Ectodermal cell (in vitro differentiated cells): ENCODE measurements around the gene CPSF2.
"Not testable (repeated sequence)": the region's sequence is repeated elsewhere in the genome, so short reads cannot be mapped to it uniquely, and the experiment has no call there.

ENCODE experiments used
- H3K27ac ChIP-seq: 2 replicates; pipeline ENCODE4 v1.7.0; 2013; ENCODE audit warnings: mild to moderate bottlenecking, low read depth, low read length; ENCODE audit not compliant: insufficient read depth, poor library complexity, severe bottlenecking
- H3K27me3 ChIP-seq: 2 replicates; pipeline ENCODE4 v1.7.0; 2013; ENCODE audit warnings: mild to moderate bottlenecking, low read length; ENCODE audit not compliant: insufficient read depth, control insufficient read depth, poor library complexity, severe bottlenecking
- H3K36me3 ChIP-seq: one replicate; pipeline ENCODE4 v1.7.0; 2013; ENCODE audit warnings: low read length; ENCODE audit not compliant: control insufficient read depth, insufficient read depth
- H3K4me1 ChIP-seq: one replicate; pipeline ENCODE4 v1.7.0; 2013; ENCODE audit warnings: low read length; ENCODE audit not compliant: control insufficient read depth, insufficient read depth
- H3K4me3 ChIP-seq: 2 replicates; pipeline ENCODE4 v1.7.0; 2013; ENCODE audit warnings: low read depth, low read length, control low read depth; ENCODE audit not compliant: insufficient read depth
- H3K9me3 ChIP-seq: 2 replicates; pipeline ENCODE4 v1.7.0; 2013; ENCODE audit warnings: mild to moderate bottlenecking, low read length, moderate library complexity; ENCODE audit not compliant: control insufficient read depth
- WGBS, 2 experiments: methylation state at CpG; one replicate each; pipeline ENCODE4 v1.1.7; 2013; ENCODE audit warnings: missing lambda C conversion rate in 2 of 2; 5-methylcytosine and 5-hydroxymethylcytosine counted together

CPSF2 gene

DNA sequence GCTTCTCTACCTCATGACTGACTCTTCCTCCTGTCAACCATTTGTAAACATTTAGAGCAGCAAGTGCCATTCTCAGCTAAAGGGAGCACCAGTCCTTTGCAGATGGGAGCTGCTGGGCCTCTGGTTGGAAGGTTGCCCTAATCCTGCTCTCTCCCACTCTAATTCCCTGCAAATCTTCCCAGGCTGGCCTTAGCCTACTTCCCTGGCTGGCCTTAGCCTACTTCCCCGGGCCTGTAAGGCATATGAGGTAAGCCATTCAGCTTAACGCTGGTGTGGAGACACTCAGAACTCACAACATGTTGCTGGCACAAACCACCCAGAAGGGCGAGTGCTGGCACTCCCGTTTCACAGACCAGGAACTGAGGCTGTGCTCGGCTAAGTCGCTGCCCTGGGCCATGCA, 69.0 kb downstream of the CPSF2 start:
- Histone ChIP-seq H3K4me1 (no peaks in the 10 kb centered on the region), H3K27ac (no peak overlapping the region), H3K4me3 (no peak overlapping the region), H3K36me3 (no peaks in the 10 kb centered on the region), H3K27me3 (no peaks in the 10 kb centered on the region), H3K9me3 (no peaks in the 10 kb centered on the region)
- WGBS, 2 experiments, result 82 to 84% methylated on average over 6 of the region's 6 CpGs

DNA sequence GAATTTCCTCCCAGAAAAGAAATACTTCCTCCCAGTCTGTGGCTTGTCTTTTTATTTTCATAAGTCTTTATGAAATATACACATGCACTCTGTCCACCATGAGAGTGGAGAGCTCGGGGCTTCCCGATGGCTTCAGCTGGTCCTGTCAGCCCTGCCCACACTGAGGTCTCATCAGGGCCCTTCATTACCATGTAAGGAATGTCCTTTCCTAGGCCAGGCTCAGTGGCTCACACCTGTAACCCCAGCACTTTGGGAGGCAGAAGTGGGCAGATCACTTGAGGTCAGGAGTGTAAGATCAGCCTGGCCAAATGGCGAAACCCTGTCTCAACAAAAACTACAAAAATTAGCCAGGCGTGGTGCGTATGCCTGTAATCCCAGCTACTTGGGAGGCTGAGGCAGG, 77.0 kb downstream of the CPSF2 start:
- Histone ChIP-seq H3K27ac (no peak overlapping the region), H3K9me3 (no peaks in the 10 kb centered on the region), H3K4me1 (no peaks in the 10 kb centered on the region), H3K4me3 (no peak overlapping the region), H3K27me3 (no peaks in the 10 kb centered on the region), H3K36me3 (no peaks in the 10 kb centered on the region)
- WGBS, 2 experiments, result 87 to 89% methylated on average over 5 of the region's 5 CpGs

DNA sequence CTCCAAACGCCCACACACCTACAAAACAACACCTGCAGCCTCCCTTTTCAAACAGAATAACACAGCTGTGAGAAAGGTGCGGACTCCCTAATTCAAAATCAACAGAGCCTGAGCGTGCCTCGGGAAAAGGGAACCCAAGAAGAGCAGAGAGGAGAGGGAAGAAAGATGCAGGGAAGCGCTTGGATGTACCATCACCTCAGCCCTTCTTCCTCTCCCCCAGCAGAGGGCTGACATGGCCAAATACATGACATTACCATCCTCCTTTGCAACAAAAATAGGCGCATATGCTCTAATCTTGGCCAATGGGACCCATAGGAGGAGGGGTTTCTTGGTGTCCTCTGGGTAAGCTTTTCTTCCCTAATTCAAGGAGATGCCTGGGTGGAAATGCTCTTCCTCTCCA, 78.0 kb downstream of the CPSF2 start:
- Histone ChIP-seq H3K4me3 (no peak overlapping the region), H3K9me3 (no peaks in the 10 kb centered on the region), H3K36me3 (no peaks in the 10 kb centered on the region), H3K27ac (no peak overlapping the region), H3K4me1 (no peaks in the 10 kb centered on the region), H3K27me3 (no peaks in the 10 kb centered on the region)
- WGBS, 2 experiments, result 34 to 55% methylated on average over 3 to 6 of the region's 6 CpGs

DNA sequence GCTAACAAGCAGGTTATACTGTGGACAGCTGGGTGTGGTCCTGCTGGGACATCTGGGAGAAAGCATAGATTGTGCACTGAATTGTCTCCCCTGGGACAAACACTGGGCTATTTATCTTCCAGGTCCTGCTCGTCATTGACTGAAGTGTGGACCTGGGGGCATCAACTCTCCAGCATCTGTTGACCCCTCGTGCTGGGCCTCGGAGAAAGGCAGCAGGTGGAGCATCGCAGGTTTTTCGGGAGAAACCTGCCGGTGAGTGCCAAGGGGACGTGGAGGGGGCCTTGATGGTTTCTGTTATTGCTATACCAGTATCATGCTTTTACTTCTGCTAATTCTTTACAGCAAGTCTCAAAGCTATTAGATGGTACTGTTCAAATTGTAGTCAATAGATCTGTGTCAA, 81.3 kb downstream of the CPSF2 start:
- H3K27ac ChIP-seq, result no peak overlapping the region
- H3K36me3 ChIP-seq, result no peaks in the 10 kb centered on the region
- H3K4me1 ChIP-seq, result no peaks in the 10 kb centered on the region
- H3K9me3 ChIP-seq, result no peaks in the 10 kb centered on the region
- no peaks in the 10 kb centered on the region for H3K27me3 ChIP-seq
- 88 to 93% methylated on average over 7 of the region's 7 CpGs for WGBS, 2 experiments
- H3K4me3 ChIP-seq, result no peak overlapping the region

DNA sequence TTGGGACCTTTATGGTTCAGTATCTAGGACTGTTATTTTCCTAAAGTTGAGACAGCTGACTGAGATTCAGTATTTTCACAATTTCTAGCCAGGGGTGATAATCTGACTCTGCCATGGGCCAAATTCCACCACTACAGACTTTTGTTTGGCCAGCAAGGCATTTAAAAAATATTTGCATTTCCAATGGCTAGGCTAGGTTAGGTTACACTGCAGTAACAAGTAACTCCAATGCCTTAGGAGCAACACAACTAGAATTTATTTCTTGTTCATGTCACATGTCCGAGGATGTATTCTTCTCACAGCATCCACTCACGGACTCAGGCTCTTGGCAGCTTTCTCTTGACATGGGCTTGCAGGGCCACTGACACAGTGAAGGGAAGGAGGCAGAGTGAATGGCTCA, 83.0 kb downstream of the CPSF2 start:
- H3K9me3 ChIP-seq, result no peaks in the 10 kb centered on the region
- H3K4me3 ChIP-seq, result no peak overlapping the region
- no peaks in the 10 kb centered on the region for H3K36me3 ChIP-seq
- no peaks in the 10 kb centered on the region for H3K27me3 ChIP-seq
- H3K4me1 ChIP-seq, result no peaks in the 10 kb centered on the region
- H3K27ac ChIP-seq, result no peak overlapping the region
- WGBS, 2 experiments, result 83 to 97% methylated on average over 2 of the region's 2 CpGs

DNA sequence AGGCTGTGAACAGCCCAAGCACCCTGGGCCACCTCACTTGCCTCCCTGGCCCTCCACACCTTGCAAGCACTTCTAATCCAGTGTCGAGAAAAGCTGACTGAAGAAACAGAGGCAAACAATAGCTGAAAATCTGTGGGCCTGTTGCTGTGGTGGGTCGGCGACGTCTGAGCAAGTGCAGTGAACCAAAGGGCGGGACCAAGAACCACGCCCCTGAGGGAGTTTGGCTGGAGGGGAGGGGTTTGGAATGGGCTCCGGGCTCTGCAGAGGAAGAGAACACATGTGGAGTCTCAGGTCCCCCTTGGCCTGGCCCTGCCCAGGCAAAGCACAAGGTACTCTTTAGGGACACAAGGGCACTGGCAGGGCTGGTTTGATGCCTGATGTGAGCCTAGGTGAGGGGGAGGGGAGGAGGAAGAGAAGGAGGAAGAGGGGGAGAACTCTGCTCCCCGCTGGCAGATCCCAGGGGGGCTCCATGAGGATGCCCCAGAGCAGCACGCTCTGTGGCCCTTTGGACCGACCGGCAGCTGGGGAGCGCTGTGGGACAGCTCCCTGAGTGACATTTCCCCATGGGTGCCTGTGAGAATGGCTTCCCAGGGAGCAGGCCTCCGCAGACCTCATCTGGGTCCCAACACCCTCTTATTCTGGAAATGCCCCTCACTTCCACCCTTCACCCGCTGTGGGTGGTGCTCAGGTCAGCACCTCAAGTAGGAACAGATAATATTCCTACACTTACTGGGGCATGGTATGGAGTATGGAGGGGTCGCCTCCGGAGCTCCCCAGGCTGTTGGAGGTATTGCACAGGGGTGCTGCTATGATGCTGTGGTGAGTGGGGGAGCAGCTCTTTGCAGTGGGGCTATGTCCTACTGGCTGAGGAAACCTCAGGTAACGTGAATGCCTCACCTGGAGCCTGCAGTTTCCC, 85.5 kb downstream of the CPSF2 start:
- H3K9me3 ChIP-seq, result no peaks in the 10 kb centered on the region
- H3K4me3 ChIP-seq, result no peak overlapping the region
- H3K36me3 ChIP-seq, result no peaks in the 10 kb centered on the region
- no peaks in the 10 kb centered on the region for H3K4me1 ChIP-seq
- WGBS, 2 experiments, result 72 to 73% methylated on average over 17 of the region's 17 CpGs
- no peak overlapping the region for H3K27ac ChIP-seq
- no peaks in the 10 kb centered on the region for H3K27me3 ChIP-seq

DNA sequence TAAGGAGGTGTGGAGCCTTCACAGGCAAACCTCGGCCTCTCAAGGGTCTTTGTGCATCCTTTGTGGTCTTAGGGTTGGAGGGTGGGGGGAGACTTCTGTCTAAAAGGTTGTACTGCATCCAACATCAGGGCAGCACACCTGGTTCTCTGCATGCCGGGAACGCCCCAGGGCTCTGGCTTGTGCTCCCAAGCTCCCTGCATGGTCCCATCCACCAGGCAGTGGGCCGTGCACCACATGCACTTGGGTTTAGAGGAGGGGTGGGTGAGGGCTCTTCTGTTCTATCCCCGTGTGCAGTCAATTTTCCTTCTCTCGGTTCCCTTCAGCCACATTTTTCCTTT, 86.1 kb downstream of the CPSF2 start:
- no peak overlapping the region for H3K27ac ChIP-seq
- no peaks in the 10 kb centered on the region for H3K4me1 ChIP-seq
- no peak overlapping the region for H3K4me3 ChIP-seq
- WGBS, 2 experiments, result 87 to 90% methylated on average over 6 of the region's 6 CpGs
- H3K9me3 ChIP-seq, result no peaks in the 10 kb centered on the region
- H3K36me3 ChIP-seq, result no peaks in the 10 kb centered on the region
- H3K27me3 ChIP-seq, result no peaks in the 10 kb centered on the region

DNA sequence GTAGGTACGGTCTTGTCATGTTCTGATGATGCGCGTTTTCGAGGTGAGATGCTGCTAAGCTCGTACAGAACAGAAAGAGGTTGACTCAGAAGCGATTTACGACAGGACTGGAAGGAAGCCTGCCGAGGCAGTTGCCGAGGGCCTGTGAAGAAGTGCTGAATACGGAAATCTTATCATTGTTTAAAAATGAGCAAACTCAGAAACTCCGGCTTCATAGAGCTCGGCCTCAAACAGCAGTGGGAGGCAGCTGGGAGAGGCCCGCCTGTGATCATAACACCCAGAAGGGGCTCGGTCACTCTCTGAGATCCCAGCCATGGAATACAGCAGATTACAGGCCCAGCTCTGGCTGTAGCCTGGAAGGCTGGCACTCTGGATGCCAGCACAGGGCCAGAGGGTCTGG, 87.4 kb downstream of the CPSF2 start:
- WGBS, 2 experiments, result 86 to 91% methylated on average over 14 of the region's 14 CpGs
- H3K4me1 ChIP-seq, result no peaks in the 10 kb centered on the region
- H3K9me3 ChIP-seq, result no peaks in the 10 kb centered on the region
- no peaks in the 10 kb centered on the region for H3K36me3 ChIP-seq
- no peaks in the 10 kb centered on the region for H3K27me3 ChIP-seq
- no peak overlapping the region for H3K4me3 ChIP-seq
- H3K27ac ChIP-seq, result no peak overlapping the region

DNA sequence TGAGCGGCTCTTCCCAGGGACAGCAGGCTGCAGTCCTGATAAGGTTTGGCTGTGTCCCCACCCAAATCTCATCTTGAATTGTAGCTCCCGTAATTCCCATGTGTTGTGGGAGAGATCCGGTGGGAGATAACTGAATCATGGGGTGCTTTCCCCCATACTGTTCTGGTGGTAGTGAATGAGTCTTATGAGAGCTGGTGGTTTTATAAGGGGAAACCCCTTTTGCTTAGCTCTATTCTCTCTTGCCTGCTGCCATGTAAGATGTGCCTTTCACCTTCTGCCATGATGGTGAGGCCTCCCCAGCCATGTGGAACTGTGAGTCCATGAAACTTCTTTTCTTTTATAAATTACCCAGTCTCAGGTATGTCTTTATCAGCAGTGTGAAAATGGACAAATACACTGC, 91.4 kb downstream of the CPSF2 start:
- not testable (repeated sequence) for H3K36me3 ChIP-seq, H3K9me3 ChIP-seq, H3K27ac ChIP-seq, H3K27me3 ChIP-seq, H3K4me3 ChIP-seq, H3K4me1 ChIP-seq
- WGBS, 2 experiments, result 87 to 97% methylated on average over 3 of the region's 3 CpGs

DNA sequence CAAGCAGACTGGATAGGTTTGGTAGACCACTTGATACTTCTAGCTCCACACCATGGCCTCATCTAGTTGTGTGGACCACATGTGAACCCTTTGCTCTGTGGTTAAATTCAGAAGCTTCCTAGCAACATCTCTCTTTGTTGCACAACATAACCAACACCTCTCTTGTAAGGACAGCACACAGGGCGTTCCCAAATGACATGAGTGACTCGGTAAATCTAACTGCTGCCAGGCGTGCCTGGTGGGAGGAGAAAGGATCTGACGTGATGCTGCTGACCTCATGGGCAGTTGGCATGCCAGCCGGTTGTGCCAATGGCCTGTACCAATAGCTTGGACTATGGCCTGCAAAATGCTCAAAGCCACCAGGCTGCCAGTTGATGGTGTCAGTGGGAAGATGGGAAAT, 93.8 kb downstream of the CPSF2 start:
- WGBS, 2 experiments, result 93% methylated on average over 5 of the region's 5 CpGs
- Histone ChIP-seq H3K4me3 (no peak overlapping the region), H3K36me3 (no peaks in the 10 kb centered on the region), H3K4me1 (no peaks in the 10 kb centered on the region), H3K9me3 (no peaks in the 10 kb centered on the region), H3K27ac (no peak overlapping the region), H3K27me3 (no peaks in the 10 kb centered on the region)

DNA sequence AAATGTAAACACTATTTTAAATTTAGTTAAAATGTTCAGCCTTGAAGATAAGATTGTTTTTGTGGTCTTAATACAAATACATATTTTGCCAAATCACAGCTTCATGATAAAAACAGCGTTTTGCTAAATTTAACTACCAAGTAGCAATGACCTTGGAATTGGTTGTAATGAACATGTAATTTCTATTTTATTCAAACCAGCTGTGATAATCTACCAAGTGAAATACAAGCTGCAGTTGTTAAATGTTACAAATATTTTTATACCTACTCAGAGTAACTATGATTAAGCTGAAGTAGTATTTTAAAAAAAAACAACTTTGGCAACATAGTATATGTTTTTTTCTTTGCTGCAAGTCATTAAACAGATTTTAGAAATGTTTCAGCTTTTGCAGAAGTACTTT, 96.2 kb downstream of the CPSF2 start:
- Histone ChIP-seq H3K9me3 (no peaks in the 10 kb centered on the region), H3K36me3 (no peaks in the 10 kb centered on the region), H3K4me1 (no peaks in the 10 kb centered on the region), H3K27me3 (no peaks in the 10 kb centered on the region), H3K4me3 (no peak overlapping the region), H3K27ac (no peak overlapping the region)
- WGBS, 2 experiments, result no CpG with 5 or more reads among the region's 1 CpG
